Stimulated activated CD4-positive, alpha-beta T cell treated with anti-CD3 and anti-CD28 coated beads, Interleukin-2, amount 100 ng/mL, for 4 hours (primary cell): ENCODE data around the gene NEDD4L.
A peak's percentile ranks its signal among the peaks of the same experiment; 100 is the strongest.

ENCODE experiments used
- DNase-seq: peaks from one replicate; pipeline ENCODE4 v3.0.0-alpha.2; 2020; ENCODE audit warnings: low read depth

The NEDD4L gene

GRCh38 chr18:58118536-58118935, 74.5 kb downstream of the NEDD4L start:
- no peak for DNase-seq

GRCh38 chr18:58119819-58120218, 75.8 kb downstream of the NEDD4L start:
- DNase-seq = no peak

- no peak for DNase-seq
Observed at GRCh38 chr18:58124475-58124874, 80.4 kb downstream of the NEDD4L start.

GRCh38 chr18:58125183-58125582, 81.2 kb downstream of the NEDD4L start:
- no peak for DNase-seq

- no peak for DNase-seq
Observed at GRCh38 chr18:58125756-58126155, 81.7 kb downstream of the NEDD4L start.

GRCh38 chr18:58128381-58129374, 84.7 kb downstream of the NEDD4L start:
- DNase-seq = no peak

GRCh38 chr18:58132595-58133261, 88.7 kb downstream of the NEDD4L start:
- no peak for DNase-seq

GRCh38 chr18:58135183-58135641, 91.2 kb downstream of the NEDD4L start:
- no peak for DNase-seq

- DNase-seq = peak; percentile 6
Observed at GRCh38 chr18:58135701-58136331, 91.8 kb downstream of the NEDD4L start.

- no peak for DNase-seq
Observed at GRCh38 chr18:58136879-58137278, 92.9 kb downstream of the NEDD4L start.

- no peak for DNase-seq
Observed at GRCh38 chr18:58139459-58140386, 95.7 kb downstream of the NEDD4L start.

GRCh38 chr18:58140387-58141325, 96.6 kb downstream of the NEDD4L start:
- no peak for DNase-seq

GRCh38 chr18:58143386-58143785, 99.4 kb downstream of the NEDD4L start:
- no peak for DNase-seq

- DNase-seq = no peak
Observed at GRCh38 chr18:58144106-58144505, 100.1 kb downstream of the NEDD4L start.

GRCh38 chr18:58144671-58145285, 100.8 kb downstream of the NEDD4L start:
- DNase-seq = no peak

- DNase-seq = no peak
Observed at GRCh38 chr18:58146099-58146498, 102.1 kb downstream of the NEDD4L start.

GRCh38 chr18:58148954-58149471, 105.0 kb downstream of the NEDD4L start:
- DNase-seq = no peak

- DNase-seq = no peak
Observed at GRCh38 chr18:58150772-58151171, 106.7 kb downstream of the NEDD4L start.

GRCh38 chr18:58152216-58152615, 108.2 kb downstream of the NEDD4L start:
- DNase-seq = no peak

- DNase-seq = no peak
Observed at GRCh38 chr18:58152891-58153290, 108.9 kb downstream of the NEDD4L start.
